Thymus (tissue), 11 donors: ENCODE measurements around the gene PRKCQ. TPM values are rescaled to one million over a fixed set of nuclear protein-coding genes. Genes with fewer than 3 reads are reported as not detected.
"Not testable (repeated sequence)": the region's sequence is repeated elsewhere in the genome, so short reads cannot be mapped to it uniquely, and the experiment has no call there.

Experiments used
- DNase-seq, 9 donors: peaks; one replicate each; pipeline ENCODE4 v3.0.0-alpha.2; 2013; ENCODE audit warnings: low spot score in 9 of 9, low read depth in 6 of 9, missing footprints in 1 of 9
- H3K27ac ChIP-seq, 2 donors: one replicate each; pipeline ENCODE4 v1.5.1; 2013; ENCODE audit warnings: control low read depth in 1 of 2, low read depth in 1 of 2, low read length in 1 of 2, mild to moderate bottlenecking in 1 of 2, moderate library complexity in 1 of 2
- H3K27me3 ChIP-seq, 2 donors: one replicate each; pipeline ENCODE4 v1.5.1; 2013; ENCODE audit warnings: low read length in 1 of 2; ENCODE audit not compliant: control insufficient read depth in 2 of 2, insufficient read depth in 1 of 2
- H3K36me3 ChIP-seq, 2 donors: one replicate each; pipeline ENCODE4 v1.5.1; 2013; ENCODE audit warnings: low read length in 1 of 2, mild to moderate bottlenecking in 1 of 2, moderate library complexity in 1 of 2; ENCODE audit not compliant: control insufficient read depth in 2 of 2, insufficient read depth in 2 of 2
- H3K4me1 ChIP-seq, 2 donors: one replicate each; pipeline ENCODE4 v1.5.1; 2013; ENCODE audit warnings: low read length in 2 of 2; ENCODE audit not compliant: control insufficient read depth in 2 of 2, insufficient read depth in 2 of 2
- H3K4me3 ChIP-seq, 2 donors: one replicate each; pipeline ENCODE4 v1.5.1; 2013; ENCODE audit warnings: low read length in 2 of 2, control low read depth in 1 of 2, mild to moderate bottlenecking in 1 of 2
- H3K9me3 ChIP-seq, 2 donors: one replicate each; pipeline ENCODE4 v1.5.1; 2013; ENCODE audit warnings: low read length in 1 of 2, mild to moderate bottlenecking in 1 of 2; ENCODE audit not compliant: control insufficient read depth in 2 of 2, insufficient read depth in 1 of 2
- WGBS: extraction: QIAGEN DNeasy Blood & Tissue Kit; methylation state at CpG from one replicate; pipeline ENCODE4 v1.1.7; 2013; 5-methylcytosine and 5-hydroxymethylcytosine counted together
- polyA plus RNA-seq: library from polyadenylated mRNA; stranded (reverse); fragments of 200-250 nt; gene quantifications from one replicate; pipeline ENCODE4 v1.2.3, GENCODE V29; 2013
- total RNA-seq: library from RNA; stranded (reverse); fragments of 120-200 nt; gene quantifications from one replicate; pipeline ENCODE4 v1.2.4, GENCODE V29; 2013
- donor health status: healthy.

PRKCQ gene
- total and polyA plus RNA-seq, 2 donors, result 18.1 to 55.2 TPM

- no peak for DNase-seq
- Histone ChIP-seq H3K4me3 (no peak overlapping the region), H3K27ac (no peak overlapping the region), H3K4me1 (peaks cover 12 to 18% of the 10 kb centered on the region in 2 donors), H3K36me3 (no peaks in the 10 kb centered on the region), H3K9me3 (peaks cover 5 to 19% of the 10 kb centered on the region in 2 donors), H3K27me3 (no peaks in the 10 kb centered on the region)
- WGBS, result 61% methylated on average over 3 of the region's 3 CpGs
These were observed 195.2 kb downstream of the PRKCQ start for GRCh38 chr10:6384847-6385246.

- 97% methylated on average over 7 of the region's 7 CpGs for WGBS
- Histone ChIP-seq H3K27ac (no peak overlapping the region), H3K9me3 (peaks cover 7 to 21% of the 10 kb centered on the region in 2 donors), H3K27me3 (no peaks in the 10 kb centered on the region), H3K4me3 (no peak overlapping the region), H3K36me3 (no peaks in the 10 kb centered on the region), H3K4me1 (peaks cover 12 to 18% of the 10 kb centered on the region in 2 donors)
- no peak for DNase-seq
These were observed 196.0 kb downstream of the PRKCQ start for GRCh38 chr10:6384031-6384430.

- no peak overlapping the region for H3K27ac ChIP-seq
- DNase-seq, result no peak
- no peaks in the 10 kb centered on the region for H3K36me3 ChIP-seq
- WGBS, result 97% methylated on average over 8 of the region's 8 CpGs
- peaks cover 12 to 18% of the 10 kb centered on the region in 2 donors for H3K4me1 ChIP-seq
- H3K27me3 ChIP-seq, result no peaks in the 10 kb centered on the region
- peaks cover 7 to 19% of the 10 kb centered on the region in 2 donors for H3K9me3 ChIP-seq
- no peak overlapping the region for H3K4me3 ChIP-seq
These were observed 196.8 kb downstream of the PRKCQ start for GRCh38 chr10:6383096-6383812.

GRCh38 chr10:6382081-6382480, 198.0 kb downstream of the PRKCQ start:
- peak in 7 of 9 donors; percentile 29 to 83 (median 46) for DNase-seq
- peak overlapping the region; percentile 30 to 69 for H3K27ac ChIP-seq
- no peaks in the 10 kb centered on the region for H3K36me3 ChIP-seq
- H3K4me1 ChIP-seq, result peaks cover 12 to 18% of the 10 kb centered on the region in 2 donors
- peaks cover 7 to 17% of the 10 kb centered on the region in 2 donors for H3K9me3 ChIP-seq
- no peaks in the 10 kb centered on the region for H3K27me3 ChIP-seq
- H3K4me3 ChIP-seq, result peak overlapping the region in 1 of 2 donors; percentile 23
- 3% methylated on average over 7 of the region's 7 CpGs for whole genome bisulfite sequencing

GRCh38 chr10:6380478-6380877, 199.6 kb downstream of the PRKCQ start:
- H3K27me3 ChIP-seq, DNase-seq, H3K4me3 ChIP-seq, H3K36me3 ChIP-seq, H3K27ac ChIP-seq: not testable (repeated sequence)
- 94% methylated on average over 5 of the region's 5 CpGs for WGBS
- Histone ChIP-seq H3K4me1 (peaks cover 12 to 18% of the 10 kb centered on the region in 2 donors), H3K9me3 (peaks cover 7 to 17% of the 10 kb centered on the region in 2 donors)

GRCh38 chr10:6379015-6379776, 200.9 kb downstream of the PRKCQ start:
- Histone ChIP-seq H3K9me3 (peaks cover 7 to 17% of the 10 kb centered on the region in 2 donors), H3K4me3 (no peak overlapping the region), H3K4me1 (peaks cover 12 to 18% of the 10 kb centered on the region in 2 donors), H3K36me3 (no peaks in the 10 kb centered on the region), H3K27ac (no peak overlapping the region), H3K27me3 (no peaks in the 10 kb centered on the region)
- no peak for DNase-seq
- WGBS, result 98% methylated on average over 1 of the region's 1 CpG
